ENCODE measurements around the gene MLXIP. TPM values are rescaled to one million over a fixed set of nuclear protein-coding genes. Genes with fewer than 3 reads are reported as not detected.

The MLXIP gene
- total RNA-seq, 1 donor from 2014 or later: 1.9 TPM

GRCh38 chr12:122050706-122051105 is 27.9 kb upstream of the MLXIP start:
- H3K27me3 ChIP-seq: no peaks in the 10 kb centered on the region
- H3K9ac ChIP-seq: no peak overlapping the region
- Mint-ChIP-seq H3K27me3 (ENCODE audit: insufficient read depth, low read depth) (peaks cover 6% of the 10 kb centered on the region), H3K4me3 (no peak overlapping the region), H3K27ac (no peak overlapping the region), H3K9me3 (no peaks in the 10 kb centered on the region), H3K4me1 (no peaks in the 10 kb centered on the region), H3K36me3 (peaks cover 7% of the 10 kb centered on the region)
- H3F3A ChIP-seq (ENCODE audit: low read depth): peaks cover 6% of the 10 kb centered on the region
- no peaks in the 10 kb centered on the region for H3K9me3 ChIP-seq (ENCODE audit: low read depth)
- no peak overlapping the region for H2AFZ ChIP-seq (replicated peaks)
- H3K27ac ChIP-seq: no peak overlapping the region
- H3K79me2 ChIP-seq (ENCODE audit: low read depth): no peaks in the 10 kb centered on the region
- peaks cover 3% of the 10 kb centered on the region for H4K20me1 ChIP-seq (ENCODE audit: low read depth)
- H3K36me3 ChIP-seq: no peaks in the 10 kb centered on the region
- TF ChIP-seq EZH2 (IDR thresholded peaks at IDR 0.05): no peak
- TF ChIP-seq CTCF (IDR thresholded peaks at IDR 0.05): no peak
- no peak for TF ChIP-seq EZH2phosphoT487 (IDR thresholded peaks at IDR 0.05)
- H3K4me3 ChIP-seq: no peak overlapping the region
- no peak for DNase-seq (ENCODE audit: low spot score)
- H3K4me1 ChIP-seq: no peaks in the 10 kb centered on the region
- no peak overlapping the region for H3K4me2 ChIP-seq

GRCh38 chr12:122051231-122051876 is 27.2 kb upstream of the MLXIP start:
- TF ChIP-seq EZH2 (IDR thresholded peaks at IDR 0.05): no peak
- no peak for TF ChIP-seq EZH2phosphoT487 (IDR thresholded peaks at IDR 0.05)
- no peak for TF ChIP-seq CTCF (IDR thresholded peaks at IDR 0.05)
- Histone ChIP-seq H3K27me3 (no peaks in the 10 kb centered on the region), H3K4me3 (no peak overlapping the region), H3K4me2 (no peak overlapping the region), H4K20me1 (ENCODE audit: low read depth) (peaks cover 3% of the 10 kb centered on the region), H2AFZ (replicated peaks) (no peak overlapping the region), H3F3A (ENCODE audit: low read depth) (peaks cover 6% of the 10 kb centered on the region), H3K4me1 (no peaks in the 10 kb centered on the region), H3K27ac (no peak overlapping the region), H3K9me3 (ENCODE audit: low read depth) (no peaks in the 10 kb centered on the region), H3K9ac (no peak overlapping the region), H3K36me3 (no peaks in the 10 kb centered on the region), H3K79me2 (ENCODE audit: low read depth) (no peaks in the 10 kb centered on the region)
- H3K27me3 Mint-ChIP-seq (ENCODE audit: insufficient read depth, low read depth): peaks cover 6% of the 10 kb centered on the region
- peaks cover 8% of the 10 kb centered on the region for H3K36me3 Mint-ChIP-seq
- no peak overlapping the region for H3K27ac Mint-ChIP-seq
- no peaks in the 10 kb centered on the region for H3K9me3 Mint-ChIP-seq
- H3K4me1 Mint-ChIP-seq: no peaks in the 10 kb centered on the region
- DNase-seq (ENCODE audit: low spot score): no peak
- no peak overlapping the region for H3K4me3 Mint-ChIP-seq

GRCh38 chr12:122052285-122052684 is 26.3 kb upstream of the MLXIP start:
- Histone ChIP-seq H3K27me3 (no peaks in the 10 kb centered on the region), H3K4me2 (no peak overlapping the region), H3K9me3 (ENCODE audit: low read depth) (no peaks in the 10 kb centered on the region), H3K9ac (no peak overlapping the region), H2AFZ (replicated peaks) (no peak overlapping the region), H3K27ac (no peak overlapping the region), H4K20me1 (ENCODE audit: low read depth) (peaks cover 8% of the 10 kb centered on the region), H3K36me3 (no peaks in the 10 kb centered on the region), H3K4me1 (no peaks in the 10 kb centered on the region), H3K79me2 (ENCODE audit: low read depth) (no peaks in the 10 kb centered on the region), H3K4me3 (no peak overlapping the region), H3F3A (ENCODE audit: low read depth) (peaks cover 6% of the 10 kb centered on the region)
- Mint-ChIP-seq H3K4me1 (no peaks in the 10 kb centered on the region), H3K4me3 (no peak overlapping the region), H3K9me3 (no peaks in the 10 kb centered on the region), H3K27me3 (ENCODE audit: insufficient read depth, low read depth) (peaks cover 6% of the 10 kb centered on the region), H3K27ac (no peak overlapping the region), H3K36me3 (peaks cover 16% of the 10 kb centered on the region)
- no peak for TF ChIP-seq EZH2phosphoT487 (IDR thresholded peaks at IDR 0.05)
- TF ChIP-seq CTCF (IDR thresholded peaks at IDR 0.05): no peak
- TF ChIP-seq EZH2 (IDR thresholded peaks at IDR 0.05): no peak
- no peak for DNase-seq (ENCODE audit: low spot score)
